Upper lobe of left lung (tissue), 6 donors: Measurements from ENCODE around the gene RSPH9. TPM values are rescaled to one million over a fixed set of nuclear protein-coding genes. Genes with fewer than 3 reads are reported as not detected.
"Not testable (repeated sequence)": the region's sequence is repeated elsewhere in the genome, so short reads cannot be mapped to it uniquely, and the experiment has no call there.

Source experiments
- ATAC-seq, 2 donors: fragments of 200-7000 bp; cut with Tn5 transposase; one replicate each; pipeline ENCODE4 v1.9.1; 2022; ENCODE audit warnings: mild to moderate bottlenecking in 2 of 2, moderate library complexity in 2 of 2; ENCODE audit not compliant: low FRiP score in 2 of 2
- DNase-seq, 2 donors: peaks; one replicate each; pipeline ENCODE4 v3.0.0-alpha.2; 2019 to 2020
- H3K27ac ChIP-seq, 4 donors: fragments of 200-600 bp; sonication (generic); one replicate each; pipeline ENCODE4 v1.5.1; 2016 to 2019
- H3K27me3 ChIP-seq, 4 donors: fragments of 200-600 bp; sonication (generic); one replicate each; pipeline ENCODE4 v1.5.1; 2017 to 2019
- H3K36me3 ChIP-seq, 4 donors: fragments of 200-600 bp; sonication (generic); one replicate each; pipeline ENCODE4 v1.5.1; 2016 to 2019
- H3K4me1 ChIP-seq, 4 donors: fragments of 200-600 bp; sonication (generic); one replicate each; pipeline ENCODE4 v1.5.1; 2018 to 2019
- H3K4me3 ChIP-seq, 4 donors: fragments of 200-600 bp; sonication (generic); one replicate each; pipeline ENCODE4 v1.5.1; 2017 to 2019; ENCODE audit warnings: mild to moderate bottlenecking in 2 of 4, moderate library complexity in 1 of 4
- H3K9me3 ChIP-seq, 4 donors: fragments of 200-600 bp; sonication (generic); one replicate each; pipeline ENCODE4 v1.5.1; 2018 to 2019
- CTCF ChIP-seq, 6 experiments: fragments of 450-650 bp in 4 of 6; fragments of 200-600 bp in 2 of 6; sonication (generic) in 2 of 6; IDR thresholded peaks; one replicate each; pipeline ENCODE4 v1.5.1; 2016 to 2019; ENCODE audit warnings: antibody characterized with exemption in 6 of 6
- EP300 ChIP-seq, 4 donors: sonication (generic); formaldehyde crosslinking; IDR thresholded peaks; one replicate each; pipeline ENCODE4 v1.5.1; 2017; ENCODE audit warnings: antibody characterized with exemption in 4 of 4, control low read depth in 2 of 4
- POLR2A ChIP-seq, 4 donors: fragments of 450-650 bp; IDR thresholded peaks; one replicate each; pipeline ENCODE4 v1.5.1; 2016 to 2017; ENCODE audit warnings: antibody characterized with exemption in 4 of 4, mild to moderate bottlenecking in 2 of 4
- POLR2AphosphoS5 ChIP-seq, 2 donors: sonication (generic); formaldehyde crosslinking; IDR thresholded peaks; one replicate each; pipeline ENCODE4 v1.5.1; 2017; ENCODE audit warnings: antibody characterized with exemption in 2 of 2
- WGBS, 2 donors: methylation state at CpG; one replicate each; pipeline ENCODE4 v1.1.5; 2017 to 2018; 5-methylcytosine and 5-hydroxymethylcytosine counted together
- total RNA-seq, 6 donors: library from RNA; depleted of rRNA in 4 of 6; stranded (reverse); fragments of >200 nt in 4 of 6; gene quantifications; one replicate each; pipeline versions ENCODE4 v1.1.0 to v1.2.1, GENCODE V29; 2016 to 2021
- donor health status: DM: no; HTN: no; CAD: no; lungs with moderate emphysema.
- donor health status: DM: no; HTN: yes; CAD: no; lungs with severe emphysema.

RSPH9 gene
- total RNA-seq, 6 donors from 2014 or later, result 0.20 to 4.2 (median 2.1) TPM

GRCh38 chr6:43639984-43640800, 4.6 kb upstream of the RSPH9 start:
- ATAC-seq, result no peak
- WGBS, 2 donors, result 91 to 93% methylated on average over 14 to 21 of the region's 21 CpGs
- H3K4me1 ChIP-seq, result peaks cover 27 to 52% (median 35%) of the 10 kb centered on the region in 4 donors
- H3K9me3 ChIP-seq, result no peaks in the 10 kb centered on the region
- no peak overlapping the region for H3K27ac ChIP-seq
- H3K27me3 ChIP-seq, result no peaks in the 10 kb centered on the region
- no peak overlapping the region for H3K4me3 ChIP-seq
- TF ChIP-seq EP300 (IDR thresholded peaks at IDR 0.05), result no peak
- TF ChIP-seq POLR2A (IDR thresholded peaks at IDR 0.05), result no peak
- no peak for TF ChIP-seq CTCF (IDR thresholded peaks at IDR 0.05)
- no peak for TF ChIP-seq POLR2AphosphoS5 (IDR thresholded peaks at IDR 0.05)
- DNase-seq, result no peak
- H3K36me3 ChIP-seq, result peaks cover 8 to 48% (median 30%) of the 10 kb centered on the region in 4 donors

DNA sequence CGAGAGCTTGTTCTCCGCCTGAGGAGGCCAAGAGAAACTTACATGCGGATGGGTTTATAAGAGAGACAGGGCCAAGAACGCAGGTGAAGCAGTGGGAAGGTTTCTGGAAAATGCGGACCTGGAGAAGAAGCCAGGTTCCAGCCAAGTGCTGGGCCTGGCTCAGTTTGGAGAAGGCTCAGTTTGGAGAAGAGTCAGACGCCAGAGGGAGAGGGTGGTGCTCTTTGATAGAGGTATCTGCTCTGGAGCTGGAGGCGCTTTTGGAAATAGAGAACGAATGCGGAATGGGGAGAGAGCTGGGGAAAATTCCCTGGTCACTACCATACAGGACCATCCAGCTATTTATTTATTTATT, 753 bp downstream of the RSPH9 start:
- Histone ChIP-seq H3K4me1 (peaks cover 0 to 15% (median 11%) of the 10 kb centered on the region in 4 donors), H3K9me3 (no peaks in the 10 kb centered on the region), H3K36me3 (peaks cover 0 to 22% (median 13%) of the 10 kb centered on the region in 4 donors), H3K4me3 (peak overlapping the region; percentile 15 to 62 (median 49)), H3K27me3 (no peaks in the 10 kb centered on the region), H3K27ac (peak overlapping the region in 2 of 4 donors; percentile 67 to 72)
- ATAC-seq (peak in 1 of 2 donors; percentile 3), DNase-seq (no peak)
- WGBS, 2 donors, result 12 to 16% methylated on average over 9 of the region's 9 CpGs
- TF ChIP-seq POLR2A (IDR thresholded peaks at IDR 0.05), result no peak
- no peak for TF ChIP-seq CTCF (IDR thresholded peaks at IDR 0.05)
- no peak for TF ChIP-seq EP300 (IDR thresholded peaks at IDR 0.05)
- no peak for TF ChIP-seq POLR2AphosphoS5 (IDR thresholded peaks at IDR 0.05)

GRCh38 chr6:43647613-43648012, 2.8 kb downstream of the RSPH9 start:
- no peaks in the 10 kb centered on the region for H3K27me3 ChIP-seq
- peaks cover 0 to 1% (median 0%) of the 10 kb centered on the region in 4 donors for H3K36me3 ChIP-seq
- no peak for TF ChIP-seq POLR2A (IDR thresholded peaks at IDR 0.05)
- TF ChIP-seq CTCF (IDR thresholded peaks at IDR 0.05), result no peak
- TF ChIP-seq POLR2AphosphoS5 (IDR thresholded peaks at IDR 0.05), result no peak
- TF ChIP-seq EP300 (IDR thresholded peaks at IDR 0.05), result no peak
- no peak overlapping the region for H3K27ac ChIP-seq
- ATAC-seq (no peak), DNase-seq (no peak)
- peaks cover 0 to 15% (median 11%) of the 10 kb centered on the region in 4 donors for H3K4me1 ChIP-seq
- no peaks in the 10 kb centered on the region for H3K9me3 ChIP-seq
- no peak overlapping the region for H3K4me3 ChIP-seq
- WGBS, 2 donors, result 91 to 97% methylated on average over 3 of the region's 3 CpGs

GRCh38 chr6:43648248-43648647, 3.4 kb downstream of the RSPH9 start:
- TF ChIP-seq EP300 (IDR thresholded peaks at IDR 0.05), result no peak
- TF ChIP-seq POLR2A (IDR thresholded peaks at IDR 0.05), result no peak
- no peak for TF ChIP-seq POLR2AphosphoS5 (IDR thresholded peaks at IDR 0.05)
- no peak for TF ChIP-seq CTCF (IDR thresholded peaks at IDR 0.05)
- WGBS, 2 donors, result 84 to 88% methylated on average over 2 of the region's 2 CpGs
- no peak overlapping the region for H3K27ac ChIP-seq
- no peaks in the 10 kb centered on the region for H3K36me3 ChIP-seq
- no peaks in the 10 kb centered on the region for H3K9me3 ChIP-seq
- no peak for DNase-seq
- H3K4me3 ChIP-seq, result no peak overlapping the region
- H3K27me3 ChIP-seq, result no peaks in the 10 kb centered on the region
- no peak for ATAC-seq
- H3K4me1 ChIP-seq, result peaks cover 0 to 15% (median 11%) of the 10 kb centered on the region in 4 donors

DNA sequence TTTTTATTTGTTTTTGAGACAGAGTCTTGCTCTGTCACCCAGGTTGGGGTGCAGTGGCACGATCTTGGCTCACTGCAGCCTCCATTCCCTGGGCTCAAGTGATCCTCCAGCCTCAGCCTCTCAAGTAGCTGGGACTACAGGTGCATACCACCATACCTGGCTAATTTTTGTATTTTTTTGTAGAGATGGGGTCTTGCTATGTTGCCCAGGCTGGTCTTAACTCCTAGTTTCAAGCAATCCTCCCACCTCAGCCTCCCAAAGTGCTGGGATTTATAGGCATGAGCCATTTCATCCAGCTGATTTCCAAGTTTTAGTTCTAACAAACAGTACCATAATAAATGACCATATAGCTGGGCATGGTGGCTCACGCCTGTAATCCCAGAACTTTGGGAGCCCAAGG, 8.0 kb downstream of the RSPH9 start:
- not testable (repeated sequence) for ATAC-seq, H3K27ac ChIP-seq, DNase-seq, H3K4me3 ChIP-seq, H3K4me1 ChIP-seq, H3K27me3 ChIP-seq, H3K36me3 ChIP-seq, H3K9me3 ChIP-seq
- WGBS, 2 donors, result 92 to 95% methylated on average over 2 of the region's 2 CpGs
